Endometrium (tissue), 2 donors: ENCODE measurements around the gene BZW2.
"Not testable (repeated sequence)": the region's sequence is repeated elsewhere in the genome, so short reads cannot be mapped to it uniquely, and the experiment has no call there.

Experiments
- FAIRE-seq: peaks from 2 replicates; lab custom pipeline; 2012; peaks lifted over from hg19 to GRCh38; lab: Jason Lieb, UNC
- donor health status: control.
- donor health status: control.

BZW2 gene

DNA sequence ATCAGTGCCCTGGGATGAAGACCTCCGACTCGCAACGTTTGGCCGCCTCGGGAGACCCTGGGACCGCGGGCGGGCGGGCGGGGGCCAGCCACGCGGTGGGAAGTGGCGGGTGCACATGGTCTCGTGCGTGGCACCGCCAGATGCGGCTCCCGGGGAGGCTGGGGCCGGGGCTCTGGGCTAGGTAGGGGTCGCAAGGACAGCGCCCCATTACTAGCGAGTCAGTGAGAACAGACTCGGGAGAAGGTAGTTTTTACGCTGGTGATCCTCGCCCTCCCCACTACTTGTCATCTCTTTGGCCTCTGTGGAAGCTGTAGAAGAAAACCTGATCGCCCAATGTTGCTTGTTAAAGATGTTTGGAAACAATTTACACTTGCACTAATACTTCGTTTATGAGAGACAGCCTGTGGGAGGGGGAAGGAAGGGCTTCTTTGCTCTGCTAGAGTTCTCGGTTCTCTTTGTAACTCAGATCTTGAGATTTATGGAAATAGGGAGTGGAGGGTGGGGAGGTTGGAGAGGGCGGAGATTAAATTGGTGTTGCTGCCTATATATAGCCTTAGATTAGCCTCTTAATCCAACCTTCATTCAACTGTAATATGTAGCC is 591 bp downstream of the BZW2 start:
- FAIRE-seq: no peak

DNA sequence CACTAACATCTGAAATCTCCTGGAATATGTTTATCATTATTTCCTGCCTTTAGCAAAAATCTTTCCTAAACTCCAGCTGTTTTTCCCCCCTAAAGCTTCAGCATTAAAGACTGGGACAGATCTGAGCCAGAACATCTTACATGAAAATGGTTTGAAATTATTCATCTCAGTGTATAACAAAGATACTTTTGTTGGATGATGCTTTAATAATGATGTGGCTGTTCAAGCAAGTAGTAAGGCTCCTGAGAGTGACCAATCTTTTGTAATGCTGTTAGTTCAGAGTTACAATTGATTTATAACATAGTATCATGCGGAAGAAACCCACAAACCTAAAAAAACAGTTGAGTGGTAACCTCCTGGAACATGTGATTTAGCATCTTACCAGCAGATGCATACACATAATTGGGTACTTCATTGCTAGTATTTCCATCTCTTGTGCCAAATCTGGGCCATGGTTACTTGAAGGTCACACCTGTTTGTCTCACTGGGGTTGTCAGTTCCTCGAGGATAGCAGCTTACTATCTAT is 1.5 kb downstream of the BZW2 start:
- no peak for FAIRE-seq

DNA sequence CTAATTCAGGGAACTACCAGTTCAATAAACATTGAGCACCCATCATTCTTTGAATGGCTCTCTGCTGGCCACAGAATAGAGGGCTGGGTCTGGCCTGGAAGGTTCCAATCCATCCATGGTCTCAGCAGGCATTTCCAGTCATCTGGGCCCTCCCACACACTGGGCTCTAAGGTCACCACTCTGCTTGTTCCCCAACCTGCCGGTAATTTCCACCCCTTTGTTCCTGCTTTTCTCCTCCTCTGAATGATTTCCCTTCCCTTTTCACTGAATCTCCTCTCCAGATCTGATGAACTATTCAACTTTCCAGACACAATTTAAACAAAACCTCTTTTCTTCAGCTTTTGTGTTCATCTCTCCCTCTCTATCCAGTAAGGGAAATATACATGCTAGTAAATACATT is 2.6 kb downstream of the BZW2 start:
- FAIRE-seq: no peak

DNA sequence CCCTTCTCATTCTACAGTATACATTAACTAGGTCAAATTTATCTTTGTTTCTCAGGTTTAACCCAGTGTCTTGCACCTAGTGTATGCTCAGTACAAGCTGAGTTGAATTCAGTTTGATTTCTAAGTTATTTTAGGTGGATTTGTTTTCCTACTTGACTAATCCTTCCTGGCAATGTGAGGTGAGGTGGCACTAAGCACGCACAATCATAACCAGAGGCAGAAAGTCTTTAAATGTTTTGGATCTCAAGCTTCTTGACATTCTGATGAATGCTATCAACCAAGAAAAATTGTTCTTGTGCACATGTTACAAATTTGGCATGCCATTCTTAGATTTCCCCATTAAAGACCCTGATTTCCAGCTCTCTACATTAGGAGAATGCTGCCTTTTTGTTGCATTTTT is 3.2 kb downstream of the BZW2 start:
- no peak for FAIRE-seq

DNA sequence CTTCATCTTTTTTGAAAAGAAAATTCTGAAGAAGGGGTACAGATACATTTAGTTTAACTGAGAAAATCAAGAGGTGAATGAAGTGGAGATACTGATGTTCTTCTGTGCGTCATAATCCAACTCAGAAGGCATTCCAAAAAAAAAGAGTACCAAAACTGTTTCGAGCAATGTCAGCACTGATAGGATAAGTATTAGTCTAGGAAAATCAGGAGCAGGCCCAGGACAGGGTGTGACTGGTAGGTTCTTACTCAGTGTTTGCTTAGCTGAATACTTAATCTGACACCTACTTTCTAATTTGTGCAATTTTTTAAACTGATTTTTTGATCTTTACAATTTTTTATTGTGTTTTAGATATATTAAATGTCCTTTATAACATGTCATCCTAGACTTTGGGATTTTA is 4.3 kb downstream of the BZW2 start:
- FAIRE-seq: no peak

DNA sequence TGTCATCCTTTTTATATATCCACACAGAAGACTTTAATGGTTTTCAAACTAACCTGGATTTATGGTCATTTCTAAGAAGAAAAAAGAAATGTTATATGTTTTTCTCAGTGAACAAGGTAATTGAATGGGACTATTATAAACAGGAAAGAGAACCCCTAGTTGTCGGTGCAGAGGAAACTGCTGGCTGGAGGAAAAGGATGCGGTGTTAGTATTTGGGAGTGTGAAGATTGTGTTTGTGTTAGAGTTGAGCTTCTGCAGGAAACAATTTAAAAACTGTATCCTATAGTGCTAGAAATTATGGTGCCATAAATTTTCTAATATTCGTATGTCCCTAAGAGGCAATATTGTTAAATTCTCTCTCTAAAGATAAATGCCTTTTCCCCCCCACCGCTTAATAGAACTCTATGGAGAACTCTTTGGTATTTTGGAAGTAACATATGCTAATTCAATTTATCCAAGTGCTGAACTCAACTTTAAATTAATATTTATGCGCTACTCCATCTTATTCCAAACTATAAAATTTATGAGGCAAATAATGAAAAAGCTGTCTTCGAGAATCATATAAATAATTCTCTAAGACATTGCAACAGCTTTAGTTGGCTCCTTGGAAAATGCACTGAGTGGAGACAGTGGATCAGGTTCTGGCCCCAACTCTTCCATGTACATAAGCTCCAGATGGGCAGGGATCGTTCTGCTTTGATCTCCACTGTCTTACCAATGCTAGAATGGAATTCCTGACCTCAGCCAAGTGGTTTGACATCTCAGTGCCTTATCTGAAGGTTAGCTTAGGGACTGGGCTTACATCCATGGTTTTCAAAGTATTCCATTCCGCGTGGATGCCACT is 5.6 kb downstream of the BZW2 start:
- FAIRE-seq: no peak

DNA sequence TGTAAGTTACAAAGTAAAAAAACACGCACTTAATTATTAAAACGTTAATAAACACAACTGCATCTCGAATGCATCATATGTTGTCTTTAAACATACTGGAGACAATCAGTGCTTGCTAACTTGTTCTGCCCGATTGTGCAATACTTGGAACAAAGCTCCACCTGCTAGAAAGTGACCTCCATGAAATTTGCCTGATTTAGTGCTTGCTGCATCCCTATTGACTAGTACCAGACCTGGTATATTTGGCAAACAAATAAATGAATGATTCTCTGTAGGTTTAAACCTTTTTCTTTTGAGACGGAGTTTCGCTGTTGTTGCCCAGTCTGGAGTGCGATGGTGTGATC is 6.2 kb downstream of the BZW2 start:
- FAIRE-seq: no peak

DNA sequence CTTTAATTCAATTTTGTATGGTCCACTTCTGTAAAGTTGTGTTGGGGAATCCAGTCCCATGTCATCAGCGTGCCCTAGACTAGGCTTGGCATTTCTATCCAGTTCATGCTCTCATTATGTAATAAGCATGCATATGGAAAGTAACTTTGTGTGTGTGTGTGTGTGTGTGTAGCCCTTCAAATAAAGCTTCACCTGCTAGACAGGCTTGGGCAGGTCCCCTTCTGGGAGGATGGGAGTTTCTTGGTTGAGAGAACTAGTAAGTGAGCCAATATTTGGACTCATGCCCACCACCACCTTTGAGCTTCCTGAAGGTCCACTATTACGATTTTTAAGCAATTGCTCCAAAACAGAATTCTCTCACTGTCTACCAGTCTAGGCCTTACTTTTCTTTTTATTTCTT is 6.9 kb downstream of the BZW2 start:
- no peak for FAIRE-seq

DNA sequence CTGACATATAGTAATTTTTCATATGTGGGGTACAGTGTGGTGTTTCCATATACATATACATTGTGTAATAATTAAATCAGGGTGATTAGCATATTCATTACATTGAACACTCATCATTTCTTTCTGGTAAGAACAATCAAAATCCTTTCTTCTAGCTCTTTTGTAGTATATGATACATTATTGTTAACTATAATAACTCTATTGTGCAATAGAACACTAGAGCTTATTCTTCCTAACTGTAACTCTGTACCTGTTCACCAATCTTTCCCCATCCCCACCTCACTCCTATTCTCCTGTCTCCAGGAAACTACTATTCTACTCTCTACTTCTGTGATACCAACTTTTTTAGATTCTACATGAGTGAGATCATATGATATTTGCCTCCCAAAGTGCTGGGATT is 9.4 kb downstream of the BZW2 start:
- no peak for FAIRE-seq

DNA sequence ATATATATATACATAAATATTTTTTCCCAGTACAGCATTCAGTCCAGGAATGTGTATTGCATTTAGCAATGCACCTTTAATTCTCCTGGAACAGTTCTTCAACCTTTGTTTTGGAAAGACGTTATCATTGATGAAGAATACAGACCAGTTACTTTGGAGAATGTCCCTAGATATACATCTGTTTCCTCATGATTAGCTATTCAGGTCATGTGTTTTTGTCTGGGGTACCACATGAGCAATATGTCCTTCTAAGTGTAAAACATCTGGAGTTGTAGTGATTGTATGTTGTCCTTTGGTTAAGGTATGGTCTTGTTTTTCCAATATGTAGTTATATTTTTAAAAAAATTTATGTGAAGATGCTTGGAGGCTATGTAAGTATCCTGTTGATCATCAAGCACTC is 10.2 kb downstream of the BZW2 start:
- no peak for FAIRE-seq

DNA sequence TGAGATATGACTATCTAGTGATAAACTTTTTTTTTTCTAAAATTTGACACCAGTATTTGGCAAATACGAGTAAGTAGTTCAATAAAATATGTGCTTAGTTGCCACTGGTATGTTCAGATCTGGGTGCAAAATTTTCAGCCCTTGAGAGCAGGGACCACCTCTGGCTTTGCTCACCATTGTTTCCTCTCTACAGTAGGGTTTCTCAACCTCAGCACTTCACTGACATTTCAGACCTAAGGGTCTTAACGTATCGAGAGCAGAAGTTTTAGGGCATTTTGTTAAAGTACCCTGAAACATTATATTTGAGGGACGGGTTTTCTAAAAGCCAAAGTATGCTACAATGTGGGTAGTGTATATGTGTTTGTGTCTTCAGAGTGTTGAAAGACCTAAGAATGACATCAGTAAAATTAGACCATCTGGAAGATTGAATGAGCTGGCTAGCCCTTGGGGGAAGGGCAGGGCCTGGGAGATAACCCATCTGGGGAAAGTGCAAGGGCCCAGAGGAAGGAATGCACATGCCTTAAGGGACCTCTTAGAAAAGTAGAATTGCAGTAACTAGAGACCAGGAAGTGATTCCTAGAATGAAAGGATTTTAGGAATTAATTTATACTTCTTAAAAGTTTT is 11.8 kb downstream of the BZW2 start:
- FAIRE-seq: no peak

DNA sequence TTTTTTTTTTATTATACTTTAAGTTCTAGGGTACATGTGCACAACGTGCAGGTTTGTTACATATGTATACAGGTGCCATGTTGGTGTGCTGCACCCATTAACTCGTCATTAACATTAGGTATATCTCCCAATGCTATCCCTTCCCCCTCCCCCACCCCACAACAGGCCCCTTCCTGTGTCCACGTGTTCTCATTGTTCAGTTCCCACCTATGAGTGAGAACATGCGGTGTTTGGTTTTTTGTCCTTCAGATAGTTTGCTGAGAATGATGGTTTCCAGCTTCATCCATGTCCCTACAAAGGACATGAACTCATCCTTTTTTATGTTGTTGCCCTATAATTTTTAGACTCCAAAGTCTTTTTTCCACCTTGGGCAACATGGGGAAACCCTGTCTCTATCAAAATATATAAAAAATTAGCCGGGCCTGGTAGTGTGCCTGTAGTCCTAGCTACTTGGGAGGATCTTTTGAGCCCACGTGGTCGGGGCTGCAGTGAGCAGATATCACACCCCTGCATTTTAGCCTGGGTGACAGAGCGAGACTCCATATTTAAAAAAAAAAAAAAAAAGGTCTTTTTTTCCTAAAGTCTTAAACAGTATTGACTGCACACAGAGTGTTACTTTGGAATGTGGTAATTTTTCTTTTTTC is 14.0 kb downstream of the BZW2 start:
- not testable (repeated sequence) for FAIRE-seq

DNA sequence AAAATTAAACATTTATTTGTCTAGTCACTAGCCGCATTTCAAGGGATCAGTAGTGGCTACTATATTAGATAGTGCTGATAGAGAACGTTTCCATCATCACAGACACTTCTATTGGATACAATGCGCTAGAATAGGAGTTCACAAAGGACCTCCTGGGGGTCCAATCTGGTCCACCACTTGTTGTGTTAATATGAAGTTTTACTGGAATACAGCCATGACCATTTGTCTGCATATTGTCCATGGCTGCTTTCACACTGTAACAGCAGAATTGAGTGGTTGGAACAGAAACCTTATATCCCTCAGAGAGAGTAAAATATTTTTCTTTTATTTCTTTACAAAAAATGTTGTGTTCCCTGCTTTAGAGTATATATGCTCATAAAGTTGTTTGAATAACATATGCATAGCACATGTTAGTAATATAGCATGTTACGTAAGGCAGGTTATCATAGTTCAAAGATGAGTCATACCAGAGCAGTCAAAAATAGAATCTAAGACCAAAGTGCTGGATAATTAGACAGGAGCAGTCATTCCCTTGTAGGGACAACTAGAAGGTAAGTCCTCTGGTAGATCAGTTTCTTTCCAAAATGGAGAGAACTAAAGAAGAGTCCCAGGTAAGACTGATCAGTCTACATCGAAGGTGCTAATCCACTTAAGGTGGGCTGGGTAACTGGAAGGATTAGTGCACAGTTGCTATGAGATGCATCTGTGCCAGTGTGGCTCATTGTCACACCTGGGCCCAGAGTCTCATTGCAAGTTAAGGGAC is 14.9 kb downstream of the BZW2 start:
- FAIRE-seq: no peak

DNA sequence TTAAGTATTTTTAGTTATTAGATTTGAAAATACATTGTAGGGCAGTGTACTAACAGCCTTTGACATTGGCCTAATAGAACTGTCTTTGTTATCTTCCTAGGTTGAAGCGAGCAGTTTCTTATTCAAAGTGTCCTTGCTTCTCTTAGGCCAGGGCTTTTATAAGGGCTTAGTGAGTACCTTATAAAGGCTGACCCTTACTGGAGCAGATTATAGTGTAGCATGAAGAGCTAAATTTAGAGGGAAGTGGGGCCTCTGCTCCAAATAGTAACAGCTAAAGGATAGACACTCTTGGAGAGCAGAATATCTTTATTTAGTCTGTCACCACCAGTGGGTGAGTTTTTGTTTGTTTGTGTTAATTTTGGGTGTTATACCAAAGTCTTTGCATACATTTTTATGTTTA is 15.9 kb downstream of the BZW2 start:
- no peak for FAIRE-seq

DNA sequence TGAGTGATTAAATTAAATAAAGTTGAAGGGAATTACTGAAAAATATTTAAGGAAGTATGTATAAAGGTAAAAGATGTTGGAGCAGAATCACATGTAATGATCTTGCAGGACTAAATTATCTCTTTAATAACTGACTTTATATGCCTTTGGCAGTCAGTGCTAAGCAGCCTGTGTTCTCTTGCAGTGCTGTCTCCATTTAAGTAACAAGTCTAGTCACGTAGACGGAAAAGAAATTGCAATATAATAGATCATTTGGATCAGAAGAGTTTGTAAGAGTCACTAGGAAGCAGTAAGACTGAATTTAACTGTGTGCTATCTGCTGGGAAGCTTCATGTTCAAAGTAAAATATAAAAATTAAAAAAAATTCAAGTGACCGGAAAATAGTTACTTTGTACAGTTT is 21.4 kb downstream of the BZW2 start:
- no peak for FAIRE-seq

DNA sequence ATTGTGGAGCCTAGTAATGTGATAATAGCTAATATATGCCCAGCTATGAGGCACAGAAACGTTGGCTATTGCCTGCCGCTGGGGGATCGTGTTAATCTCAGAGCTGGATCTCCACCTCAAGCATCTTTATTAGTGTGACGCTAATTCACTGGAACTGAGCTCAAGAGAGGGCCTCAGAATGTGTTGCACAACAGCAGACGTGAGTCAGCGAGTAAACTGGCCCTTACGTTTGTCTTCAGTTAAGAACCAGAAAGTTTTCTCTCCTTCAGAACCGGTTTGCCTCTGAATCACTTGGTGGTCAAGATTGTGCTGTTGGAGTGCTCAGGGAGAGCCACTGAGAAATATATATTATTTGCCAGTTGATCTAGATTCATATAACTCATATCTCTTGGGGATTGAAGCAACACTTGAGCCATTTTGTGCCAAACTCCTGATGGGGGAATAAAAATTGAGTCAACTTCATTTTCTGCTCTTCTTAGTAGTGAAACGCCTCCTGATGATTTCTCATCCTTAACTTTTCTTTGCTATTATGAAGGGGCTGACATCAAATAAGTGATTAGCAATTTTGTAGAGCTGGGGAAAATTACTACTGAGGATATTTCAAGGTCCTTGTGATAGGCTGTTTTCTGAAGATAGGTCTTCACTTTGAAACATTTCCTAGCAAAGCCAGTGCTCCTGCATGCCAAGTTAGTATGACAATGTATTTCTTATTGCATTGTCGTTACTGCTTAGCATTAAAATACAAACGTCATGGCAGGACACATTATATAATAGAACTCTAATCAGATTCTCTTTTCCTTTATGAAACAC is 22.3 kb downstream of the BZW2 start:
- FAIRE-seq: no peak

DNA sequence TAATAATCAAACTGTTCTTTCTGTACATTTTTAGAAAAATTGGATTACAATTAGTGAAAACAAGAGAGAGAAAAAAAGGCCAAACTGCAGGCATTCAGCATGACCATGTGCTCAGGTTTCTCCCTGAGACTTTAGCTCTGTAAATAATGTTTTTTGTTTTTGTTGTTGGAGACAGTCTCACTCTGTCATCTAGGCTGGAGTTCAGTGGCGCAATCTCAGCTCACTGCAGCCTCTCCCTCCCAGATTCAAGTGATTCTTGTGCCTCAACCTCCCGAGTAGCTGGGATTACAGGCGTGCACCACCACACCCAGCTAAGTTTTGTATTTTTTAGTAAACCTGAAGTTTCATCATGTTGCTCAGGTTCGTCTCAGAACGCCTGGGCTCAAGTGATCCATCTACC is 23.0 kb downstream of the BZW2 start:
- FAIRE-seq: no peak

DNA sequence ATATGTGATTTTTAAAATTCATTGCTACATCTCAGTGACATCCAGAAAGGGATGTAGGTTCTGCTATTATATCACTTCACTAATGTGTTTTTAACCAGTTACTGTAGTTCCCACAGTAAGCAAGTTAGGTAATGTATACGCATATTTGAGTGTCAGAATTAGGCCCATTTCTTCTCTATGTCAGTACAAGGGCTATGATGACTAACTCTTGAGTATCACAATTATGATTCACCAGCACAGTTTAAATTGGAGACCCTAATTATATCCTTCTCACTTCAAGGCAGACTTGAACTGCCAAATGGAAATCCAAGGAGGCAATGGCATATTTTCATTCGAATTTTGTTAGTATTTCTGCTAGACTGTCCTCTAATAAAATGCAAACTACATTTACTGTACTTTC is 23.6 kb downstream of the BZW2 start:
- FAIRE-seq: no peak

DNA sequence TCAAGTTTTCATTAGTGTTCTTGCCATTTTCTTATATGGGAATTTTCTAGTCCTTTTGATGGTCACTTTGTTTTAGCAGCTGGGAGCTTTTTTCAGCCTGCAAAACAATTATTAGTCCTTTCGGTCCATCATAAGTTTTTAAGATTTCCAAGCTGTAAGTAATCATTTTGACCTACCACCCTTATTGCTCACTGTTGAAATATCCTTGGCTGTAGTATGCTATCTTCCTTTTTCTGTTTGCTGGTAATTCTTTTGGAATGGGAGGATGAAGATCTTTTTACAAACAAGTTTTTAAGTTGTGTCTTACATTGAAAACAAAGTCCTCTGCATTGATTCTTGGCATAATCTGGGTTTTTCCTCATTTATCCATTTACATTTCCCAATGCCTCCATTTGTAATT is 24.0 kb downstream of the BZW2 start:
- FAIRE-seq: no peak

DNA sequence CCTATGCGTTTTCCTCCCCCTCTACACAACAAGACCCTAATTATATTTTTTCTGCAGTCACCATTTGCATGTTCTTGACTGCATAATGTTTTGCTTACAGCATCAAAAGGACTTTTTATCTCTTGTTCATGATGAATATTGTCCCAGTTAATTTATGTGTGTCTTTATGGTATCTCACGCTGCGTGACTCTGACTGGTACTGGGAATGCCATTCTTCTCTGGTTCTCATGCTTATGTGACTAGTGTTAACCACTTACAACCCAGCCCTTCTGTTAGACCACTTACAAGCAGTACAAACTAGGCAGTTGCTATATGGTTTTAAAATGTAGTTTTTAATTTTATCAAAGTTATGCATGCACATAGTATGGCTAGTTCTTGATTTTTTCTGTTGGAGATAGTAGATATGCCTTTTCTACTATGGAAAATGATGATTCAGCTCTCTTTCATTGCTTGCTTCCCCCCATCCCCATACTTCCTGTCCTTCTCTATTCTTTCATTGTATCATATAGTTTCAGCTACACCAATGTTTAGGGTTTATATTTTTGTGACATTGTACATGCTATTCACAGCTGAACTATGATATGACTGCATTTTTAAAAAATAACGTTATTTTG is 24.9 kb downstream of the BZW2 start:
- no peak for FAIRE-seq

DNA sequence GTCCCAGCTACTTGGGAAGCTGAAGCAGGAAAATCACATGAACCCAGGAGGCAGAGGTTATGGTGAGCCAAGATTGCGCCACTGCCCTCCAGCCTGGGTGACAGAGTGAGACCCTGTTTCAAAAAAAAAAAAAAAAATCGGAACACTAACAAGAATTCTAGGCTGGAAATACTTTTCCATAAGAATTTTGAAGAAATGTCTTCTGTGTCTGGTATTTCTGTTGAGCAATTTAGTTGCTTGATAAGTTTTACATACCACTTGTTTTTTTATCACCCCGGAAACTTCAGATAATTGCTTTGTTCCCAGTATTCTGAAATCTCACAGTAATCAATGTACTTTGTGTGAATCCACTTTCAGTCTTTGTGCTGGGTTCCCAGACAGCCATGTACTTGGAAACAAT is 25.8 kb downstream of the BZW2 start:
- FAIRE-seq: no peak
